Colonic mucosa (tissue), 4 donors: ENCODE results near the gene LIN28B. TPM values are rescaled to one million over a fixed set of nuclear protein-coding genes. Genes with fewer than 3 reads are reported as not detected.

Source experiments
- DNase-seq: peaks from one replicate; pipeline ENCODE4 v3.0.0-alpha.2; 2020
- H3K27ac ChIP-seq: fragments of 200-600 bp; one replicate; pipeline ENCODE4 v1.8.0; 2021
- H3K27me3 ChIP-seq: fragments of 200-600 bp; one replicate; pipeline ENCODE4 v1.8.0; 2021
- H3K36me3 ChIP-seq: fragments of 200-600 bp; one replicate; pipeline ENCODE4 v1.8.0; 2021
- H3K4me1 ChIP-seq: fragments of 200-600 bp; one replicate; pipeline ENCODE4 v1.8.0; 2021; ENCODE audit warnings: mild to moderate bottlenecking
- H3K4me3 ChIP-seq: fragments of 200-600 bp; one replicate; pipeline ENCODE4 v1.8.0; 2021
- H3K9ac ChIP-seq, 2 donors: one replicate each; pipeline ENCODE4 v1.7.0; 2013; ENCODE audit warnings: control low read depth in 2 of 2, low read depth in 2 of 2, low read length in 2 of 2
- H3K9me3 ChIP-seq: fragments of 200-600 bp; one replicate; pipeline ENCODE4 v1.8.0; 2021
- intact Hi-C: fragments of 100-400 bp; cut with DNase I; formaldehyde crosslinking; loops from one replicate; pipeline ENCODE4 v1.14.1; 2022
- total RNA-seq, 2 donors: library from RNA; stranded (reverse); fragmentation: NEBNext Ultra II Directional in 1 of 2; extraction: Animal tissue kit (Norgen Biotek cat#: 25700) in 1 of 2; gene quantifications; one replicate each; pipeline ENCODE4 v1.2.1, GENCODE V29; 2021
- TF ChIP-seq, protein P1 (sequence below): fragments of 200-600 bp; IDR thresholded peaks from one replicate; pipeline ENCODE4 v1.8.0; 2022; ENCODE audit warnings: antibody characterized with exemption, mild to moderate bottlenecking
- donor health status: healthy.
- donor health status: DM: no; HTN: no; CAD: no.
- donor health status: DM: no; HTN: no; CAD: no.

Gene LIN28B
- total RNA-seq, 2 donors from 2014 or later = 0.12 TPM; not detected in 1

DNA sequence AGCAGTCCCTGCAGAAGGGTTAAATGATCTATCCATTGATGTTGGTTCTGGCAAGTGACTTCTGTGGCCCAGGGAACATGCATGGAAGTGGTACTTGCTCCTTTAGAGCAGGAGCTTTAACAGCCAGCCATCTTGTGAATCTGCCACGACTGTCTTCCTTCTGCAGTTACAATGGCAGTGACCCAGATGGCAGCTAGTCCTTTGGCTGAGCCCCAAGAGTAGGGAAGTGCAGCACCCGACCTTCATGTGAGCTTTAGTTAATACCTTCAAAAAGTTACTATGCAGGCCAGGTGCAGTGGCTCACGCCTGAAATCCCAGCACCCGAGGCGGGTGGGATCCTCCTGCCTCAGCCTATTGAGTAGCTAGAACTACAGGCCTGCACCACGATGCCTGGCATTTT, 156.5 kb downstream of the LIN28B start:
- Histone ChIP-seq H3K4me1 (no peaks in the 10 kb centered on the region), H3K9me3 (no peaks in the 10 kb centered on the region), H3K36me3 (no peaks in the 10 kb centered on the region), H3K4me3 (no peak overlapping the region), H3K9ac (no peak overlapping the region), H3K27ac (no peak overlapping the region), H3K27me3 (no peaks in the 10 kb centered on the region)
- intact Hi-C loops = no loop called here
- TF ChIP-seq, protein P1, sequence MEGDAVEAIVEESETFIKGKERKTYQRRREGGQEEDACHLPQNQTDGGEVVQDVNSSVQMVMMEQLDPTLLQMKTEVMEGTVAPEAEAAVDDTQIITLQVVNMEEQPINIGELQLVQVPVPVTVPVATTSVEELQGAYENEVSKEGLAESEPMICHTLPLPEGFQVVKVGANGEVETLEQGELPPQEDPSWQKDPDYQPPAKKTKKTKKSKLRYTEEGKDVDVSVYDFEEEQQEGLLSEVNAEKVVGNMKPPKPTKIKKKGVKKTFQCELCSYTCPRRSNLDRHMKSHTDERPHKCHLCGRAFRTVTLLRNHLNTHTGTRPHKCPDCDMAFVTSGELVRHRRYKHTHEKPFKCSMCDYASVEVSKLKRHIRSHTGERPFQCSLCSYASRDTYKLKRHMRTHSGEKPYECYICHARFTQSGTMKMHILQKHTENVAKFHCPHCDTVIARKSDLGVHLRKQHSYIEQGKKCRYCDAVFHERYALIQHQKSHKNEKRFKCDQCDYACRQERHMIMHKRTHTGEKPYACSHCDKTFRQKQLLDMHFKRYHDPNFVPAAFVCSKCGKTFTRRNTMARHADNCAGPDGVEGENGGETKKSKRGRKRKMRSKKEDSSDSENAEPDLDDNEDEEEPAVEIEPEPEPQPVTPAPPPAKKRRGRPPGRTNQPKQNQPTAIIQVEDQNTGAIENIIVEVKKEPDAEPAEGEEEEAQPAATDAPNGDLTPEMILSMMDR = no peak
- DNase-seq = no peak

DNA sequence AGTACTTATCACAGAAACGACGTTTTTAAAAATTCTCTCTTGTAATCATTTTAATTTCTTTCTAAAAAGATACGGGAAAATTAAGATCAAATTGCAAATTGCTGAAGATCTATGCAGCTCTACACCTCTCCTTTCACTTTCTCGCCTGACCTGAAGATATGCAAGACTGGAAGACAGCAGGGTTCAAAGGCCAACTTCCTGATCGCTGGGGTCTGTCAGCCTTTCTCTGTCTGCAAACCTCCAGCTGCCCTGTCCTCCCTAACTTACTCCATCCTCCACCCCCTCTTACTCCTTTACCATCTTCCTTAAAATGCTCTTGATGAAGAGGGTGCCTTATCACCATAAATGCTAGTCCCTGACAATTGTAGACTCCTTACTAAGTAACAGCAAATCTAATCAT, 159.2 kb downstream of the LIN28B start:
- Histone ChIP-seq H3K9ac (no peak overlapping the region), H3K27me3 (no peaks in the 10 kb centered on the region), H3K27ac (no peak overlapping the region), H3K4me3 (no peak overlapping the region), H3K9me3 (no peaks in the 10 kb centered on the region), H3K36me3 (no peaks in the 10 kb centered on the region), H3K4me1 (no peaks in the 10 kb centered on the region)
- intact Hi-C loops = no loop called here
- DNase-seq = no peak
- TF ChIP-seq, protein P1 = no peak

DNA sequence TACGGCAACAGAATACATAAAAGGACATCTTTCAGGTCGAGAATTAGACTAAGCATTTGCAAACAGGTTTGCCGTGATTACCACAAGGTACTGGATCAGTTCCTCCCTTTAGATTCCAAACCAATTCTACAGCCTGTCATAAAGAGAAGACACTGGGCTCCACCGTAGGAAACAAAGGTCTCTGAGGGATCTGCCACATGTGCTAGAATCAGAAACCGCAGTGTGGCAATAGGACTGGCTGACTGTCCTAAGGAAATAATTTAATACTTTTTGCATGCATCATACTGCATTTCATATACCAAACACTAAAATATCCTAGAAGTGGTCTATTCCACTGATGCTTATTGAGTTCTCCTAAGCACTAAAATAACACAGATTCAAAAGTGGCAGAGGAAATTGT, 163.7 kb downstream of the LIN28B start:
- no peaks in the 10 kb centered on the region for H3K36me3 ChIP-seq
- DNase-seq = no peak
- intact Hi-C loops = no loop called here

DNA sequence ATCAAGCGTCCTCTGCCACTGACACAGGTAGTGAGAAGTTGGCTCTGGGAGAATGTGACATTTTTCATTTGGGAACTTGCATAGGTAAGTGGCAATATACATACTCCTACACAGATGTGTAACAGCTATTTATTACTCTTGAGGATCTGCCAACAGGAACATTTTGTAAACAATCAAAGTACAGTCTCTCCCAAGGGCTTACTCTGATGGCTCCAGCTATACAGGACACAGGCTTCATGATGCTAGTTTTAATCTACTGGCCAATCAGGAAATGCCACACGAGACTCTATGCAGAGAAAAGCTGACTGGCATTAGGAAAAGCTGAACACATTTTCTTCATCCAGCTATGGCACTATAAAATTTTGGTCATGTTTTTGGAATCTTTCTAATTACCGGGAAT, 165.1 kb downstream of the LIN28B start:
- intact Hi-C loops = no loop called here
- no peak overlapping the region for H3K4me3 ChIP-seq
- no peaks in the 10 kb centered on the region for H3K27me3 ChIP-seq
- H3K27ac ChIP-seq = no peak overlapping the region
- no peaks in the 10 kb centered on the region for H3K9me3 ChIP-seq
- no peak for DNase-seq
- no peak overlapping the region for H3K9ac ChIP-seq
- TF ChIP-seq, protein P1 = no peak
- no peaks in the 10 kb centered on the region for H3K4me1 ChIP-seq
- no peaks in the 10 kb centered on the region for H3K36me3 ChIP-seq

More for the DNA sequence above, 163.7 kb downstream of the LIN28B start:
- Histone ChIP-seq H3K27me3 (no peaks in the 10 kb centered on the region), H3K4me1 (no peaks in the 10 kb centered on the region), H3K9ac (no peak overlapping the region), H3K4me3 (no peak overlapping the region), H3K9me3 (no peaks in the 10 kb centered on the region), H3K27ac (no peak overlapping the region)
- TF ChIP-seq, protein P1 = no peak

DNA sequence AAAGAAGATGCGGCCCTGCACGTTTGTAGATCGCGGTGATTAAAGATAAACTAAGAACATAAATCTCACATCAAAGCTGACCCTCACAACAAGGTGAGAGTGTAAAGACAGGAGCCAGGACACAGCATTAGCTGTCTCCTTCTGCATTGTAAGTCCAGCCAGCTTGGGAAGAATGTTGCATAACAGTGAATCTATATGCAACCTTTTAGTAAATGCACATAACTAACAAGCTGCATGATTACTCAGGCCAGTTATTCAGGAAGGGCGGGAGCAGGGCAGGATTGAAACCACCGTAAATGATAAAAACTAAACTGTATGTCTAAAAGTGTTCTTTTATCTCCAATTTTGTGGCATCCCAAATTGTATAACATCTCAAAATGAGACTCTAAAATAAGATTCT, 165.8 kb downstream of the LIN28B start:
- intact Hi-C loops = no loop called here
- Histone ChIP-seq H3K4me3 (no peak overlapping the region), H3K27me3 (no peaks in the 10 kb centered on the region), H3K9me3 (no peaks in the 10 kb centered on the region), H3K4me1 (no peaks in the 10 kb centered on the region), H3K9ac (no peak overlapping the region), H3K36me3 (no peaks in the 10 kb centered on the region), H3K27ac (no peak overlapping the region)
- TF ChIP-seq, protein P1 = no peak
- no peak for DNase-seq

Other genes starting within 250 kb of the LIN28B start
- 1 to 10 TPM; 6.9 TPM for gene HACE1, start 97.2 kb upstream of the LIN28B start, total RNA-seq
- gene POPDC3, start 222.9 kb downstream of the LIN28B start, total RNA-seq = under 1 TPM in 1 of 2 donors, not detected in 1; 0.24 TPM